HCT116 (cell line): Measurements from ENCODE around the gene GGA1. TPM values are rescaled to one million over a fixed set of nuclear protein-coding genes. Genes with fewer than 3 reads are reported as not detected.

Experiments used
- ATAC-seq: fragments of 200-7000 bp; cut with Tn5 transposase; 2 replicates; pipeline ENCODE4 v1.9.1; 2020; ENCODE audit warnings: mild to moderate bottlenecking, moderate library complexity
- BruUV-seq: library from RNA; stranded (reverse); fragments of 400-500 nt; replicated peaks from 2 replicates; lab custom pipeline; 2021; lab: Mats Ljungman, UMichigan
- CTCF ChIA-PET: fragments of 300-600 bp; sonication (Branson Sonifier 250); formaldehyde crosslinking; loops from one replicate; lab custom pipeline; 2021; ENCODE audit warnings: antibody characterized with exemption; lab: Charles Lee
- POLR2A ChIA-PET: fragments of 300-600, 350-600 bp; sonication (Branson Sonifier 250); formaldehyde crosslinking; loops from one replicate; lab custom pipeline; 2021; ENCODE audit warnings: antibody characterized with exemption; lab: Charles Lee
- RAD21 ChIA-PET, 2 experiments: fragments of 300-600 bp; sonication (Branson Sonifier 250); formaldehyde crosslinking; loops; one replicate each; lab custom pipeline; 2023; ENCODE audit warnings: low total read pairs in 2 of 2; ENCODE audit not compliant: uncharacterized antibody in 2 of 2, unreplicated experiment in 2 of 2, low non-redundant PET in 1 of 2; lab: Charles Lee
- DNase-seq: peaks from one replicate; pipeline ENCODE4 v3.0.0-alpha.2; 2010; ENCODE audit warnings: low read depth, low spot score
- H2AFZ ChIP-seq: fragments of 200-600 bp; shearing (Covaris generic), sonication (generic); 2 replicates; pipeline ENCODE4 v1.6.1; 2017; ENCODE audit warnings: low read depth, mixed run types, mixed read lengths, antibody characterized with exemption, low read length; ENCODE audit not compliant: poor library complexity, severe bottlenecking
- H3K27ac ChIP-seq: 2 replicates; pipeline ENCODE4 v1.5.1; 2012; ENCODE audit warnings: low read depth, low read length
- H3K27me3 ChIP-seq: fragments of 200-600 bp; sonication (generic); 2 replicates; pipeline ENCODE4 v1.6.1; 2016; ENCODE audit warnings: mixed run types, low read length, mixed read lengths; ENCODE audit not compliant: insufficient read depth
- H3K36me3 ChIP-seq, 2 experiments: fragments of 200-500 bp in 1 of 2; fragments of 200-600 bp in 1 of 2; sonication (Bioruptor generic) in 1 of 2; sonication (generic) in 1 of 2; 2 replicates each; pipeline versions ENCODE4 v1.5.1 to v1.6.1; 2014 to 2016; ENCODE audit warnings: low read length in 2 of 2, inconsistent platforms in 1 of 2, mixed read lengths in 1 of 2, mixed run types in 1 of 2; ENCODE audit not compliant: insufficient read depth in 2 of 2, control insufficient read depth in 1 of 2
- H3K4me1 ChIP-seq, 2 experiments: fragments of 200-600 bp in 1 of 2; sonication (generic) in 1 of 2; 2 replicates each; pipeline versions ENCODE4 v1.5.1 to v1.6.1; 2012 to 2017; ENCODE audit warnings: low read length in 2 of 2, inconsistent platforms in 1 of 2, mild to moderate bottlenecking in 1 of 2, mixed read lengths in 1 of 2, mixed run types in 1 of 2, moderate library complexity in 1 of 2; ENCODE audit not compliant: insufficient read depth in 2 of 2, control insufficient read depth in 1 of 2
- H3K4me2 ChIP-seq: fragments of 200-600 bp; sonication (generic); 2 replicates; pipeline ENCODE4 v1.6.1; 2017; ENCODE audit warnings: mixed run types, low read length, mixed read lengths
- H3K4me3 ChIP-seq, 2 experiments: fragments of 200-600 bp in 1 of 2; sonication (generic) in 1 of 2; replicated peaks in 1 of 2; 2 replicates each; pipeline ENCODE4 v1.5.1; 2011 to 2016; ENCODE audit warnings: low read length in 2 of 2, control low read depth in 1 of 2, low read depth in 1 of 2, mild to moderate bottlenecking in 1 of 2, mixed read lengths in 1 of 2, mixed run types in 1 of 2
- H3K79me2 ChIP-seq: fragments of 200-600 bp; sonication (generic); 2 replicates; pipeline ENCODE4 v1.6.1; 2017; ENCODE audit warnings: mild to moderate bottlenecking, mixed run types, low read length, moderate library complexity, mixed read lengths; ENCODE audit not compliant: insufficient read depth
- H3K9ac ChIP-seq: fragments of 200-600 bp; sonication (generic); 2 replicates; pipeline ENCODE4 v1.6.1; 2016; ENCODE audit warnings: low read length, mixed read lengths
- H3K9me2 ChIP-seq: fragments of 200-600 bp; sonication (generic), shearing (Covaris generic); 2 replicates; pipeline ENCODE4 v1.6.1; 2017; ENCODE audit warnings: mixed run types, mild to moderate bottlenecking, moderate library complexity; ENCODE audit not compliant: insufficient read depth
- H3K9me3 ChIP-seq, 2 experiments: fragments of 200-500 bp in 1 of 2; fragments of 200-600 bp in 1 of 2; sonication (Bioruptor generic) in 1 of 2; sonication (generic) in 1 of 2; 2 replicates each; pipeline ENCODE4 v1.6.1; 2014 to 2017; ENCODE audit warnings: low read length in 2 of 2, mixed read lengths in 2 of 2, inconsistent platforms in 1 of 2, low read depth in 1 of 2, mild to moderate bottlenecking in 1 of 2, mixed run types in 1 of 2, moderate library complexity in 1 of 2; ENCODE audit not compliant: control insufficient read depth in 1 of 2, insufficient read depth in 1 of 2
- H4K20me1 ChIP-seq: fragments of 200-600 bp; sonication (generic), shearing (Covaris generic); 2 replicates; pipeline ENCODE4 v1.6.1; 2017; ENCODE audit warnings: mixed run types, mild to moderate bottlenecking, moderate library complexity; ENCODE audit not compliant: insufficient read depth
- CTCF ChIP-seq, 3 experiments: fragments of 200-600 bp in 1 of 3; sonication (generic) in 1 of 3; IDR thresholded peaks in 2 of 3; conservative IDR thresholded peaks in 1 of 3; 2 replicates each; pipeline ENCODE4 v1.5.1; 2012 to 2017; ENCODE audit warnings: low read depth in 2 of 3, low read length in 2 of 3, antibody characterized with exemption in 1 of 3, borderline replicate concordance in 1 of 3, control low read depth in 1 of 3, mild to moderate bottlenecking in 1 of 3, mixed read lengths in 1 of 3, mixed run types in 1 of 3, moderate library complexity in 1 of 3; ENCODE audit not compliant: insufficient read depth in 1 of 3
- EGR1 ChIP-seq: IDR thresholded peaks from 2 replicates; pipeline ENCODE4 v1.6.1; 2012; ENCODE audit warnings: low read depth
- FOSL1 ChIP-seq: IDR thresholded peaks from 2 replicates; pipeline ENCODE4 v1.6.1; 2012; ENCODE audit warnings: low read depth
- JUND ChIP-seq: IDR thresholded peaks from 2 replicates; pipeline ENCODE4 v1.6.1; 2012
- POLR2AphosphoS5 ChIP-seq: IDR thresholded peaks from 2 replicates; pipeline ENCODE4 v1.6.1; 2011; ENCODE audit warnings: mild to moderate bottlenecking, low read depth, low read length, moderate library complexity
- SRF ChIP-seq: IDR thresholded peaks from 2 replicates; pipeline ENCODE4 v1.6.1; 2012; ENCODE audit warnings: low read depth
- TCF7L2 ChIP-seq: IDR thresholded peaks from 2 replicates; pipeline ENCODE4 v1.7.0; 2011; ENCODE audit warnings: borderline replicate concordance, inconsistent platforms; ENCODE audit not compliant: insufficient read depth, insufficient read length; ENCODE audit errors: extremely low read depth
- ZFX ChIP-seq: fragments of 450-650 bp; IDR thresholded peaks from 2 replicates; pipeline ENCODE4 v1.6.1; 2017
- intact Hi-C: fragments of 100-400 bp; cut with micrococcal nuclease; formaldehyde crosslinking; loops from 2 replicates; pipeline ENCODE4 v1.10.0; 2022
- total RNA-seq: library from RNA; stranded (reverse); gene quantifications from one replicate; pipeline ENCODE4 v1.2.1, GENCODE V29; 2021; ENCODE audit not compliant: unreplicated experiment

Gene GGA1
- total RNA-seq, 1 experiment from 2014 or later: 89.8 TPM

GRCh38 chr22:37566903-37567798, 41.5 kb upstream of the GGA1 start:
- H2AFZ ChIP-seq: no peak overlapping the region
- peaks cover 58% of the 10 kb centered on the region for H3K79me2 ChIP-seq
- peaks cover 3 to 41% of the 10 kb centered on the region in 2 experiments; a peak in 1 of 4 replicates for H3K36me3 ChIP-seq
- intact Hi-C loops: loop anchor here (1.0 to 2.0 kb wide), 2 partner anchors 22 to 250 kb away; no protein-coding TSS in a partner anchor
- no peak for TF ChIP-seq FOSL1
- TF ChIP-seq SRF: no peak
- TF ChIP-seq ZFX: peak; percentile 29; the same call in 1 of the 2 replicates
- TF ChIP-seq CTCF (IDR thresholded peaks at IDR 0.05 in 2 of 3, conservative IDR thresholded peaks at IDR 0.05 in 1 of 3; ENCODE audit: borderline replicate concordance in 1 of 3, insufficient read depth in 1 of 3, low read depth in 2 of 3, low read length in 2 of 3): peak in 2 of 3 experiments; percentile 94 to 97; a peak in 4 of 6 replicates
- no peak for TF ChIP-seq TCF7L2
- peak; percentile 66 for TF ChIP-seq POLR2AphosphoS5
- TF ChIP-seq EGR1: no peak
- TF ChIP-seq JUND: no peak
- TF ChIP-seq, all 23 proteins: peak for 3
- peak overlapping the region; percentile 44 for H3K9ac ChIP-seq
- peak overlapping the region; percentile 48 for H3K4me2 ChIP-seq
- H3K9me2 ChIP-seq: no peaks in the 10 kb centered on the region
- ChIA-PET POLR2A (interaction anchor here (1.0 to 2.1 kb wide), 11 partner anchors 9 to 251 kb away, joined by 3 to 9 read pairs (median 6); partner anchors contain the start of gene GCAT), RAD21 (interaction anchor here (0.7 to 2.2 kb wide), 10 partner anchors 17 to 250 kb away, joined by 3 to 17 read pairs (median 4); no protein-coding TSS in a partner anchor), CTCF (interaction anchor here (0.6 to 10.7 kb wide), 19 partner anchors 10 to 308 kb away, joined by 3 to 238 read pairs (median 4); no protein-coding TSS in a partner anchor)
- H3K4me1 ChIP-seq: peaks cover 77 to 98% of the 10 kb centered on the region in 2 experiments
- BruUV-seq: no TSS peak
- no peaks in the 10 kb centered on the region for H3K9me3 ChIP-seq
- no peaks in the 10 kb centered on the region for H3K27me3 ChIP-seq
- peak overlapping the region; percentile 72 for H3K27ac ChIP-seq
- peak; percentile 84 for DNase-seq
- ATAC-seq: peak; percentile 62
- no peak overlapping the region for H3K4me3 ChIP-seq
- peaks cover 6% of the 10 kb centered on the region; the same call in 1 of the 2 replicates for H4K20me1 ChIP-seq
